DMS 273 treated with DMSO at 0.1 percent for 48 hours (cell line): ENCODE results near the gene FABP6.

Experiments
- DNase-seq: peaks from one replicate; lab custom pipeline; 2025; lab: John Stamatoyannopoulos, UW

Gene FABP6

DNA sequence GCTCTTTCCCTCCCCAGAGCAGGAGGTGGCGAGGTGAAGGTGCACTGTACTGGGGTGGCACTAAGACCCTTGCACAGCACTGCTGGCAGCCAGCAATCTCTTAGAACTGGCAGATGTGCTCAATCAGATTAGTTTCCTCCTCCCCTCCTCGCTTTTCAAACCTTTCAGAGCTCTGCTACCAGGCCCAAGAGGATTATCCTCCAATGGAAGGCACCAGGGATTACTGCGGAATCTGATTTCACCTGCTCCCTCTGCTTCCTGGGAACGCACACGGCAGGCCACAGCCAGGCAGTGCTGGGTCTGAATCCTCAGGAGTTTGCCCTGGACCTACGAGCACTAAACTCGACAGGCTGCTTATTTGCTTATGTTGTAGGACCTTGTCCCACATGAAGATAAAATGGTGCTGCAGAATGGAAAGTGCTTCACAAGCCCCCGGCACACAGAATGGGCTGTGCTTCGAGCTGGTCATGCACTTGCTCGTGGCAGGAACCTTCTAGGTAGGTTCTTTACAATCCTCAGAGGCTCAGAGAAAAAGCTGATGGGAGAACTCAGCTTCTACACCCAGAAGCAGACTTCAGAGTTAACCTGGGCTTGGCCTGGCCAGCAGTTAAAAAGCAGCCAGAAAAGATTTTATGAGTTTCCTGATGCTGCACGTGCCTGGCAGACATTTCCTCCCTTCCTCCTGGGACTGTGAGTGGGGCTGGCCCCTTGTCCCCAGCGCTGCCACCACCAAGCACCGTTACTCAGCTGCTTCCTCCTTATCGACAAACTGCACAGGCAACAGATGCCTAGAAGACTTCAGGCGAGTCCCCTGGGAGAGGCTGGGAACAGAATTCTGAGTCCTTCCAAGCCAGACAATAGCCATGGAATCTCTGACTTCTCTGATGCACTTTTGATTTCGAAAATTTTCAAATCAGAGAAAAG lies 33.1 kb downstream of the FABP6 start:
- peak; percentile 70 for DNase-seq

DNA sequence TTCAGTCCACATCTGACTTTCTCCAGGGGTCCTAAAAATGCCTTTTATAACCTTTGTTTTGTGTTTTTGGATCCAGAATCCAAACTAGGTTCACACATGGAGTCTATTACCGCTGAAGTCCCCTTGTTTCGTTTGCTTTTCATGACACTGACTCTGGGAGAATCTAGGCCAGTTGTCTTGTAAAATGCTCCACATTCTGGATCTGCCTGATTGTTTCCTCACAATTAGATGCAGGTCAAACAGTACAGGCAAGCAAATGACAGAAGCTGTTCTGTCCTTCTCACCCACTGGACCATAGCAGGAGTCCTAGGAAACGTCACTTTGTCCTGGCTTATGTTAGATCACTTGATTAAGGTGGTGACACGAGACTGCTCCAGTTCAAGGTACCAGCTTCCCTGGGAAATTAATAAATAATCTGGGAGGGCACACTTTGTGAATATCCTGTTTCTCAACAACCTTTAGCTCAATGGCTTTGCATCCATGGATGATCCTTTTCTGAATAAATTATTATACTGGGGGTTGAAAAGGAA lies 34.1 kb downstream of the FABP6 start:
- DNase-seq, result no peak

DNA sequence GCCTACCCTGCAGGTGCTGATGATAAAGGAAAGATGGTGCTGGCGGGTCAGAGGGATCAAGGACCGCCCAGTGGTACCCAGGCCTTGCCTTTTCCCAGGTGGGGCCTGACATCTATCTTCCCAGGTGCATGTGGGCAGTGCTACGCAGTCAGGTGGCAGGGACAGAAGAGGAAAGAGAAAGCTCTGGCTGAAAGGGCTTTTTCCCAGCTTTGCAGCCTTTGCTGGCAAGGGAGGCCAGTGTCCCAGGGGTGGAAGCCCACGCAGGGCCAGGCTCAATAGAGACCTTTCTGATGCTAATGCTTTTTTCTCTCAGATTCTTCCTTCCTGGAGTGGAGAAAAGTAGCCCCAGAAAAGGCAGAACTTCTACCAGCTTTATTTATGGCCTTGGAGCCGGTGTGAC lies 36.7 kb downstream of the FABP6 start:
- no peak for DNase-seq

DNA sequence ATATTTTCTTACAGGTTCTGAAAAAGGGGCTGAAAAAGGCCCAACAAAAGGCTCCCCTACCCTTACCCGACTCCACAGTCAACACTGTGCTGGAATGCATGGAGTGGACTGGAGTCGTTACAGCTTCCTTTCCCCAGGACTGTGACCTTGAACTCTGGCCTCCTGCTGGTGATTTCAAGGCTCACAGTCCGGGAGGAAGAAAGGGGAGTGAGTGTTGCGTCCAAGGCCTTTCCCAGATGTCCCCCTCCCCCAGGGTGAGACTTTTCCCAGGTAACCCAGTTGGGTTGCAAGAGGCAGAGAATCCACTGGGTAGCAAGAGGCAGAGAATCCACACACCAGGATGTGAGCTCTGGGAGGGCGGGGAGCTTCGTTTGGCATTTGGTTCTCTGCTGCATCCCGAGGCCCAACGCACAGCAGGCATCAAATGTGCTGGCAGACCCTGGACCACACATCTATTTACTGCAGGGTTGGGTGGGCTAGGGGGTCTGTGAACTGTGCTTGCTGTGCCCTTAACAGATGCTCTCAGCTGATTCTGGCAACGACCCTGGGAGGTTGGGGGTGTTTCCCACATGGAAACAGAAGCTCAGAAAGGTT lies 37.5 kb downstream of the FABP6 start:
- DNase-seq, result no peak

DNA sequence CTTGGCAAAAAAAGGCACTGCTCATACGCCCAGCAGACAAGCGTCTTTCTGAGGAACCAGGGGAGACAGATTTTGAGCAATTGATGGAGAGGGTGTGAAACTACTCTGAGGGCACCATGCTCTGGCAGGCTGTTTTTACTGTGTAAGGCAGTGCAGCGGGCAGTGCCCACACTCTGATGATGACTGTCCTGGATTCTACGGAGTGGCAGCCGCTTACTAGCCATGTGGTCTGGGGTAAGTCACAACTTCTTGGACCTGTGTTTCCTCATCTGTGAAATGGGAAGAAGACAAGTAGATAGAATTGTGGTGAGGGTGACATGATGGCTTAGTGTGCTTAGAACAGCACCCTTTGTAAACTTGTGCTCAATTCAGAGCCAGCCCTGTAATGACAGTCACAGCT lies 38.8 kb downstream of the FABP6 start:
- no peak for DNase-seq

DNA sequence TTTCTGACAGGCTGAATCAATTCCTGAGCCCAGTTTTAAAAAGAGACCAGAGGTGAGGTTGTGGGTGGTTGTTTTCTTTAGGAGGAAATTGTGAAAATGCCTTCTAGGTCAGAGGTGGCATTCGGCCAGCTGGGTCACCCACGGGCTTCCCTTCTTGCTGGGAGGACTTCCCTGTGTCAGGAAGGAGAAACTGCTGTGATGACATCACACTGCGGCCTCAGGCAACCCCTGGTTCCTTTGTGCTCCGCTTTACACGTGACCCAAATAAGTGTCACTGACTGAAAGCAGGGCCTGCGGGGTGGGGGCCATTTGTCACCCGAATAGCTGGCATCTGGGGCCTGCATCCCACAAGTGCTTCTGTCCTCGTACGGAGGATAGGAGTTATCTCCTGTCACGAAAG lies 39.7 kb downstream of the FABP6 start:
- DNase-seq, result no peak

DNA sequence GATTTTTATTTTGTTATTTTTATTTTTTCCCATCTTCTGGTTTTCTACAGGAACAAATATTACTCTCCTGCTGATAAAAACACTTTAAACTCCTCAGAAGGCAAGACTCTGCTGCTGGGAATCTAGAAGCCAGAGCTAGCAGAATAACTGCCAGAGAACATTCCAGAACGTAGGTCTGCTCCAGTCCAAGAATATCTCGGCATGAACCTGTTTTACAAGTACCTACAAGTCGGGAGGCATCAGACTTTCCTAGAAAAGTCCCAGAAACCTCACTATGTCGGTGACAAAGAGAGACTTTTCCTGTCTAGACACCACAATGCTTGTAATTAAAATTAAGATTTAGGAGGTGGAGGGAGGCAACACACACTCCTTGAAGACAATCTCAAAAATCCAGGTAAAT lies 41.4 kb downstream of the FABP6 start:
- DNase-seq, result no peak

DNA sequence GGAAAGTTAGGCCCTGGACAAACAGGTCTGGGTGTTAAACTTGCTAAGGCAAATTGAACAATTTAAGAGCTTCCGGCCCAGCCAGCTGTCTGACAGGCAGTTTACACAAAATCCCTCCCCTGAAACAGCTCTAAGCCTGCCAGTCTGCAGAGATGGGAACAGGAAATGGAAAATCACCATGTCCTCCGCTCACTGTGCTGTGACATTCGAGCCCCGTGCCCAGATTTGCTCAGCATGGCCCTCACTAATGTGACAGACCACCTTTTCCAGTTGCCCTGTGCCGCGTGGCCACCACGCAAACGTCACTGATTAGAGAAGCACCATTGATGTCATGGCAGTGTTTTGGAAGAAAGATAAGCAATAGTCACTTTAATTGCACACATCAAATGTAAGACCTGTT lies 42.1 kb downstream of the FABP6 start:
- no peak for DNase-seq

DNA sequence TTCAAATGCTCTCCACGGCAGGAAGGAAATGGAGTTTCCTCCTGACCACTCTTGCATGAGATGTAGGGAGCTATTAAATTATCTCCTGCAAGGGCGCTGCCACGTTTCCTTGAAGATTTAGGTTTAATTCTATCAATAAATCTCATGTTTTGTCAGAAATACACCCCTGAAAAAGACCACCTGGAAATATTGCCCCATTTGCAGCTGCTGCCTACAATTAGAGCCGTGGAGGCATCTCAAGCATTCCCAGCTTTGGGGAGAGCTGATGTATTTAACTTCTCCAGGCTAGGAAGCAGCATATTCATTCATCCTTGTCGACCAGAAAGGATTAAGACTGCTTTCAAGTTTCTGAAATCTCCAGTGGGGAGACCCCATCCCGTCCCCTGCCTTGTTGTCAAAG lies 42.5 kb downstream of the FABP6 start:
- no peak for DNase-seq

DNA sequence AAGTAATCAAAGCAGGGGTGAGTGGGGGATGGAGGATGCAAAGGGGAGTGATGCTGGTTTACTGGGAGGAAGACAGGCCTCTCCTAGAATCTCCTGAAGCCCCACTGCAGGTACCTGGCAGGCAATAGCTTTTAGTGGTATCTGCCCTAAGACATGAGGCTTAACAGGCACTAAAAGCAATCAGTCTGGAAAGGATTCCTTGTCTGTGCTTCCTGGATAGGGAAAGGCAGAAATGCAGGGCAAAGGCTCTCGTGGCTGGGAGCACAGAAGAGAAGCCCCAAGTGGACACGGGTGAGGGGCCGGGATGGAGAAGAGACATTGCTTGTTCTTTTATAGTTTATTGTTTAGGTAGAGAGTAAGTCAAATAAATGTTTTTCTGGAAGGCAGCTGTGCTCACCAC lies 43.0 kb downstream of the FABP6 start:
- DNase-seq, result no peak

DNA sequence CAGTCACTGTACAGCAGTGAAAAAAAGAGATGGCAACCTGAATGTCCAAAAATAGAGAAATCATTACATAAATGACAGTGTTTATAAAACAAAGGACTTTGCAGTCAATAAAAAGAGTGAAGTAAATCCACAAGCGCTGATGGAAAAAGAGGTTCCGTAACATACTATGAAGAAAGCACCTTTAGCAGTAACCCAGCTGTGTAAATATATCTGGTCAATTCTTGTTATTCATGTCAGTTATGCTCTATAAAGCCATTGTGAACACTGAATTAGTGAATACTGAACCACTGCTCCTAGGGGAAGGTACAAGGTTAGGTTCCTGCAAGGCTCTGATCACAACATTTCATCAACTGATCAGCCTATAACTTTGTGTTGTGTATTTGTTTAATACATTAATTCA lies 43.6 kb downstream of the FABP6 start:
- no peak for DNase-seq

DNA sequence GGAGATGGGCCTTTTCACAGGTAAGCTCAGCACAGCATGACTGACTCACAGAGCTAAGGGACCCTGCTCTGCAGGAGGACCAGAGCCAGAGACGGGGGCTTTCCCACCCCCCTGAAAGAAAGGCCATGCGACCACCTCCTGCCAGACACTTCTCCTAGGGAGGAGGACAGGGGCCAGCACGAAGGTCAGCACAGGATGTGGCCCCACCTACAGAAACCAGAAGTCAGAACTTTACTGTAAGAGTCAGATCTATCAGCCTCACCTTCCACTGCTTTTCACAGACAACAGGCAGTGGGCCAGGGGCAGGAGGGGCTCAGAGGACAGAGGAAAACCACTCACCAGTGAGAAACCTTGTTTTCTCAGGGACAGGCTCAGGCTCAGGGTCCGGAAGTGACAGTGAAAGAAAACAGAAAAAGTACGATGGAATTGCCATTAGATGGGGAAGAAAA lies 45.2 kb downstream of the FABP6 start:
- no peak for DNase-seq

DNA sequence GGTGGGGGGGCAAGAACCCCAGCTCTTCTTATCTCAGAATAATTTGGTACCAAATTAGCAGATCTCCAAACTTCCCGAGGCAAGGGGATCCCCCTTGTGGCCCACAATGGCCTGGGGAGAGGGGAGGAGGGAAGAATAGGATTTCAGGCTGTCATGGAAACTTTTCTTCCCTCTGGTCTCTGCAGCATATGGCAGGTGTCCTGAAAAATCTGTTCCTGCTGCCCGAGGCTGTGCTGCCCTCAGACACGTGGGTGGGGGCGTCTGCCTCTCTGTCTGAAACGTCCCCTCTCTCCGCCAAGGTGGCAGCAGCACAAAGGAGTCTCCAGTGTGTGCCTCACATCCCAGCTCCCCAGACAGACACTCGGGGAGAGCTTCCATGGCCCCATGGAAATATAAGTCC lies 49.0 kb downstream of the FABP6 start:
- peak; percentile 48 for DNase-seq

DNA sequence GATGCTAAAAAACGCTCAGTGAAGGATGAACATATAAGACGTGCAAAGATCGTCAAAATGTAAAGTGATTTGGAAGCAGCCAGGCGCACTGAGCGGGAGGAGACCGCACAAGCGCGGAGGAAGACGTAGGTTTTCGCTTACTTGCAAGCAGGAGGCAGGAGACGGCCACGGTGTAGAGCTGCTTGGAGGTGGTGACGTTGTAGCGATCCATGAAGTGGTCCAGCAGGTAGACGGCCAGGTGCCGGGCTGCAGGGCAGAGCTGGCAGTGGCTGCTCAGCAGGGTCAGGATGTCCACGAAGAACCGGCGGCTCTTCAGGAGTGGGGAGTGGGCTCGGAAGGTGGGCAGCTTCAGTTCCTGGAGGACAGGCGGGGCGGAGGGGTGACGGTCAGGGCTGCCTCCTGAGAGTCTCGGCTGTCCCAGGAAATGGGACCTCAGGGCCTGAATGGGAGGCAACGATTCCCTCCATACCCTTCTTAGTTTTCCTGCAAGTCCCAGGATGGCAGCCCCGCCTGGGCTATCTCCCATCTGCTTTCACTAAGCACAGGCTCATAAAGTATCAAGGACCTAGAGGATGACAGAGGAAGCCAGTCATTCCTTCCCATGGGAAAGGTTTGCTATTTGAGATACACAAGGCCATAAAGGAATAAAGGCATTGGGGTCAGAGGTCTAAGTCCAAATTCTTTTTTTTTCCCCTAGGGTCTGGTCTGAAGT lies 51.2 kb downstream of the FABP6 start:
- DNase-seq, result no peak

DNA sequence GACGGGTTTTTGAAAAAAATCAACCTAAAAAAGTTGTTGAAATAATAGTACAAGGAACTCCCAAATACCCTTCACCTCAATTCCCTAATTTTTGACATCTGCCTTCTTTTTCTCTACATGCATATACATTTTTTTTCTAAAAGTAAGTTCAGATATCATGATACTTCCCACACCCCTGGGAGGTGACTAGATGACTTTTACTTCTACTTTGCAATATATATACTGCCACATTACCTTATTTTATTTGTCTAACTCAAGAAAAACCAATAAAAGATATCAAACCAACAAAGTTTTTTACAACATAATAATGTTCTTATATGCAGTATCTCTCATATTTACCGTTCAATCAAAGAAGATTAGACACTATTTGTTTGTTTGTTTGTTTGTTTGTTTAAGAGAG lies 52.0 kb downstream of the FABP6 start:
- no peak for DNase-seq

DNA sequence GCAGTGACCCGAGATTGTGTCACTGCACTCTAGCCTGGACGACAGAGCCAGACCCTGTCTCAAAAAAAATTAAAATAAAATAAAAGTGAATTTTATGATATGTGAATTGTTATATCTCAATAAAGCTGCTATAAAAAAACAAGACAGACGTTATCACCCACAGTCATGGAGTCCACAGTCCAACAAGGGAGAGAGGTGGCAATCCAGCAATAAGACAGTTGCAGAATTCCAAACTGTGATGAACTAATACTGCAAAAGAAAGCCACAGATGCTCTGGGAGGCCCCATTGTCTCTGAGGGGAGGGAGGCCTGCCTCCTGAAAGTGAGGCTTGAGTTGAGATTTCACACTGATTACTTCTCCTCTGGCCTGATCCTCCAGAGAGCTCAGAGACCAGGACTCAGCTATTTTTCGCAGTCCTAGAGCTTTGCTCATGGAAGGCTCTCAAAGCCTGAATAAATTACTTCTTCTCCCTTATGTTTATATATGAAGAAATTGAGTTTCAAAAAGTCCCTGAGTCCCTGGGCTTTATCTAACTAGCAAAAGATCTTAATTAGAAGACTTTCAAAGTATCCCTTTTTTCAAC lies 55.1 kb downstream of the FABP6 start:
- no peak for DNase-seq

DNA sequence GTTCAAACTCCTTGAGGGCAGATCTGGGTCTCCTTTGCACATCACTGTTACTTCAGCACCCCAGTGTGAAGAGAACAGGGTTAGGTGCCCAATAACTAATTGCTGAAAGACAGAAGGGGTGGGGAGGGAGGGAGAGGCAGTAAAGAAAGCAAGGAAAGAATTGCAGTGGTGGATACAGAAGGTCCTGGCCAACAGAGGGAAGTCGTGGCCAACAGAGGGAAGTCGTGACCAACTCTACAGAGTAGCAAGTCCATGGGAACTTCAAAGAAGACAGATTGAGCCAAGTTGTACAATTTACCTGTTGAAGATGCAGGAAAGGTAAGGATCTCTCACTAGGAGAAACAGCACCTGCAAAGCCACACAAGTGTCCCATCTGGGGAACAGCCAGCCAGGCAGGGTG lies 56.0 kb downstream of the FABP6 start:
- DNase-seq, result no peak

DNA sequence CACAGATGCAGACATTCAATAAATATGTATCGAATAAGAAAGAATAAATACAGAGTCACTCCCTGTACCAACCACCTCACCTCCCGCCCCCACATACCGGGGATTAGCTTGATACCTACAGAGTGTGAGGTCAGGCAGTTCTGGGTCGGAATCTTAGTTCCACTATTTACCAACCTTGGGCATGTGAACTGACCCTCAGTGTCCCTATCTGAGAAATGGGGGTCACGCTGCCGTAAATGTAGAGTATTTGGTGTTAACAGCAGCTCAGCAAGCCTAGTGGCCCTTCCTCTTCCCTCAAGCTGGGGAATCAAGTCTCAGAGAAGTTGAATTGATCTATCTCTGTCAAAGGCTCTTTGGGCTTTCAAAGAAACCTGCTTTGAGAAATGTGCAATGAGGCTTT lies 57.6 kb downstream of the FABP6 start:
- no peak for DNase-seq

DNA sequence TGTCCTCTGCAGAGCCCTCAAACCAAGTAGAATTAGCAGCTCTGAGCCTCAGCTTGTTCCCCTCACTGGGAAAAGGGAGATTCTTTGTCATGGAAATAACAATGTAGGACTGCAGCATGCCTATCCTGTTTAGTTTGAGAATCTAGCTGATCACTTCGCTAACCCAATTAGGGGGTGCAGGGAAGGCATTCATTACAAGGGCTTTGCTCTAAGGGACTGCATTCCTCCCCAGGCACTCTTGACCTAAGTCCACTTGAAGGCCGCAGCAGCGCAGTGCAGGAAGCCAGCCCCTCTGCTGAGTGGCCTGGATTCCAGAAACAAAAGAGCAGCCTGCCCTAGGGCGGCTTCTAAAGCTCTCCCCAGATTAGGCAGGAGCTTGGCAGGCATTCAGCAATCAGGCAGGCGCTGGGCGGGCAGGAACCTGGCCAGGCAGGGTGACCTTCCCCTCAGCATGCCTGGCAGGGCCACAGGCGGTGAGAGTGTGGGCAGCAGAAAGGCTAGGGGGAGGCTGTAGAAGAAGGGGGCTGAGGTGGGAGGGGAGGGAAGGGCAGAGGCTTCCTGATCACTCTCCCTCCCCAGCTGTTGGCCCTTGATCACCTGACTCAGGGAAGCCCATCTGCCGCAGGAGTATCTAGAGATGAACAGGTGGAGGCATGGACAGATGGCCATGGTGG lies 58.2 kb downstream of the FABP6 start:
- peak; percentile 84 for DNase-seq
